KMS-11 (cell line): Measurements from ENCODE around the gene SNAPIN.

ENCODE experiments used
- H2AFZ ChIP-seq: fragments of 200-600 bp; sonication (generic); 2 replicates; pipeline ENCODE4 v1.6.1; 2016; ENCODE audit warnings: antibody characterized with exemption, mixed run types, low read depth
- H3K27ac ChIP-seq: fragments of 200-600 bp; sonication (generic); 2 replicates; pipeline ENCODE4 v1.6.1; 2016; ENCODE audit warnings: mild to moderate bottlenecking, mixed run types
- H3K27me3 ChIP-seq: fragments of 200-600 bp; sonication (generic); 2 replicates; pipeline ENCODE4 v1.6.1; 2017; ENCODE audit warnings: mild to moderate bottlenecking, low read depth, mixed run types, moderate library complexity; ENCODE audit not compliant: insufficient read depth
- H3K36me3 ChIP-seq: fragments of 200-600 bp; sonication (generic); 2 replicates; pipeline ENCODE4 v1.6.1; 2017; ENCODE audit warnings: mild to moderate bottlenecking, mixed run types; ENCODE audit not compliant: insufficient read depth
- H3K4me1 ChIP-seq: fragments of 200-600 bp; sonication (generic); 2 replicates; pipeline ENCODE4 v1.6.1; 2016; ENCODE audit warnings: mild to moderate bottlenecking, low read depth, mixed run types; ENCODE audit not compliant: poor library complexity, severe bottlenecking
- H3K4me2 ChIP-seq: fragments of 200-600 bp; sonication (generic); 2 replicates; pipeline ENCODE4 v1.7.0; 2016; ENCODE audit warnings: mild to moderate bottlenecking, mixed run types
- H3K4me3 ChIP-seq: fragments of 200-600 bp; sonication (generic); IDR thresholded peaks from 2 replicates; pipeline ENCODE4 v1.6.1; 2017; ENCODE audit warnings: low read depth, low read length, mixed read lengths; ENCODE audit not compliant: insufficient read depth
- H3K79me2 ChIP-seq: fragments of 200-600 bp; sonication (generic); 2 replicates; pipeline ENCODE4 v1.6.1; 2016; ENCODE audit warnings: low read depth, mixed run types; ENCODE audit not compliant: insufficient read depth
- H3K9ac ChIP-seq: fragments of 200-600 bp; sonication (generic); 2 replicates; pipeline ENCODE4 v1.6.1; 2016; ENCODE audit warnings: mild to moderate bottlenecking, mixed run types
- H4K20me1 ChIP-seq: fragments of 200-600 bp; sonication (generic); 2 replicates; pipeline ENCODE4 v1.6.1; 2016; ENCODE audit warnings: mild to moderate bottlenecking, mixed run types; ENCODE audit not compliant: insufficient read depth
- CTCF ChIP-seq: fragments of 200-600 bp; sonication (generic); conservative IDR thresholded peaks from 2 replicates; pipeline ENCODE4 v1.6.1; 2017; ENCODE audit warnings: low read depth, mild to moderate bottlenecking, antibody characterized with exemption, low read length, moderate library complexity, mixed read lengths

The SNAPIN gene

DNA sequence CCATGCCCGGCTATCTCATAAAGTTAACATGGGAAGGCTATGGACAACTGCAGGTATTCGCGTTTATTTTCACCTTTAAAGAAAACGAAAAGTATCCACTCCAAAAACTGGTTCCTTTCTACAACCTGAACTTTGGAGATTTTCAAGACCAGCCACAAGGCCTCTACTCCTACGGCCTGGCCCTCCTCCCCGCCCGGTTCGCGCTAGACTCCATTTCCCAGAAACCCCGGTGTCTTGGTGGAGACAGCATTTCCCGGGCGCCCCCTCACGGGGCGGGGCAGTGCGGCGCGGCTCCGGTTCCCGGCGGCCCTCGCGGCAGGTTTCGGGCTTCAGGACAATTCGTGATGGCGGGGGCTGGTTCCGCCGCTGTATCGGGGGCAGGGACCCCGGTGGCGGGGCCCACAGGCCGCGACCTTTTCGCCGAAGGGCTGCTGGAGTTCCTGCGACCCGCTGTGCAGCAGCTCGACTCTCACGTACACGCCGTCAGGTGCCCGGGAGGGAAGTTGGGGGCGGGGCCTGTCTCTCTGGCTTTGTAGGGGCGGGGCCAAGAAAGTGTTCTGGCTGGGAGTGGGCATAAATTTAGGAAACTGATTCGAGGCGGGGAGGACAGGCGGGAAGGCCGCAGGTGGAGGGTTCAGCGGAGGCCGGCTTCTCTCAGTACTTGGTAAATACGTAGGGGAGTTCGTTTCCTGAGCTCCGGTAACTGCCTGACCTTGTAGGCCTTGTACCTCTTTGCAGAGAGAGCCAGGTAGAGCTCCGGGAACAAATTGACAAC, at the start of gene SNAPIN:
Gene SNAPIN, plus strand, starts transcription at position 304 of the 775 bp plus-strand sequence. Its CDS starts 41 bp downstream, at position 345.
- H3K4me2 ChIP-seq, result peak within 1 kb of the TSS; percentile 66
- peak within 1 kb of the TSS; percentile 100 for H3K4me3 ChIP-seq
- peak within 1 kb of the TSS; percentile 73 for H3K9ac ChIP-seq
- peak within 1 kb of the TSS; percentile 97 for H2AFZ ChIP-seq
- no peaks in the 10 kb centered on the region for H3K27me3 ChIP-seq
- no peaks in the 10 kb centered on the region for H4K20me1 ChIP-seq
- H3K27ac ChIP-seq, result peak within 1 kb of the TSS; percentile 49
- peaks cover 15% of the 10 kb centered on the region for H3K4me1 ChIP-seq
- peaks cover 13% of the 10 kb centered on the region for H3K79me2 ChIP-seq
- peak; percentile 64 for TF ChIP-seq CTCF
- H3K36me3 ChIP-seq, result peaks cover 28% of the 10 kb centered on the region; the same call in 1 of the 2 replicates

DNA sequence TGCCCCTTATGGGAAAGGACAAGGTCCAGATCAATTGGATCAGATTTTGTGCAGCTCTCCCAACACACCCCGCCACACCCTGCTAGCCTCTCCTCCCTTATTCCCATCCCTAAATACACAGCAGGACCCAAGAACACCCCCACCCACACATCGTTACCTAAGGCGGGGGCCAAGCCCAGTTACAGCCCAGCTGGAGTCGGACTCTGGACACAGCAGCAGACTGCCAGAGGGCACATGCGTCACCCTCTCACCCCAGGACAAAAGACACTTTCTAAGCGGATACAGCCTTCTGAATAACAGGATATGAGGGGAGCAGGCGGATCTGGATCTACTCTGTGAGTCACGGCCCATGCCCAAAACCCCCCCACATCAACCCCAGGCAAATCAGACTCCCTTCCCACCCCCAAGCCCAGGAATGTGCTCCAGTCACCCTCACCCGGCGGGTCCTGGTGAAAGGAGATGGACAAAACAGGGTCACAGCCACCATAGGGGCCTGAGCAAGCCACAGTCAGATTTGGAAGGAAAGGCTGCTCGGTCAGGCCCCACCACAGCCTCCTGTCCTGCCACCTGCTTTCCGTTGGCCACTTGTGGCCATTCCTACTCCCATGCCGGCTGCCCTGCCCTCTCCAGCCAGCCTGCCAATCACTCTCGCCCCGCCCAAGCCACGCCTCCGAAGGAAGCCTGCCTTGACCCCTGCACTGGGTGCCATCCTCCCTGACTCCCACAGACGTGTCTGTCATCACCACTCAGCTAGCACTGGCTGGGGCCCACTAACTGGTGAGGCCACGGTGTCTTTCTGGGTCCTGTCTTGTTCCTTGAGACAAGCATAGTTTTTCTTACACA, 49.5 kb upstream of the SNAPIN start:
- Histone ChIP-seq H3K36me3 (no peaks in the 10 kb centered on the region), H3K4me2 (no peak overlapping the region), H3K4me3 (no peak overlapping the region), H2AFZ (no peak overlapping the region), H3K9ac (no peak overlapping the region), H3K27ac (no peak overlapping the region), H3K4me1 (no peaks in the 10 kb centered on the region), H3K79me2 (no peaks in the 10 kb centered on the region), H4K20me1 (no peaks in the 10 kb centered on the region), H3K27me3 (0 out of 2 replicates have a peak, but pooled peaks cover 3% of the 10 kb centered on the region)
- TF ChIP-seq CTCF, result no peak

DNA sequence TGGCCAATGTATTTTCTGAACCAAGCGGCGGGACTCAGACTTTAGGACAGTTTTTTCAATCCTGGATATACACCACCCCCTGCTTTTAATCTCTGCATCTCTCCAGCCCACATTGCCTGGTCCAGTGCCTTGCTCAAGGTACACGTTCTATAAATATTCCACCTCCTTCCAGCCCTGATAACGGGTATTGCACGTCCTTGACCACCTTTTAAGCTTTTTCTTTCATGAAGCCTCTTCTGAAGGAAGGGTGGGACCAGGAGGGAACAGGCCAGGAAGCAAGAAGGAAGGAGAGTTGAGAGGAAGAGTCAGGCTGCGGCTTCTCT, 49.0 kb upstream of the SNAPIN start:
- H2AFZ ChIP-seq, result no peak overlapping the region
- H3K4me3 ChIP-seq, result no peak overlapping the region
- no peaks in the 10 kb centered on the region for H3K36me3 ChIP-seq
- H4K20me1 ChIP-seq, result no peaks in the 10 kb centered on the region
- H3K9ac ChIP-seq, result no peak overlapping the region
- H3K27me3 ChIP-seq, result 0 out of 2 replicates have a peak, but pooled peaks cover 3% of the 10 kb centered on the region
- H3K4me1 ChIP-seq, result no peaks in the 10 kb centered on the region
- no peak overlapping the region for H3K4me2 ChIP-seq
- TF ChIP-seq CTCF, result no peak
- no peak overlapping the region for H3K27ac ChIP-seq
- no peaks in the 10 kb centered on the region for H3K79me2 ChIP-seq

DNA sequence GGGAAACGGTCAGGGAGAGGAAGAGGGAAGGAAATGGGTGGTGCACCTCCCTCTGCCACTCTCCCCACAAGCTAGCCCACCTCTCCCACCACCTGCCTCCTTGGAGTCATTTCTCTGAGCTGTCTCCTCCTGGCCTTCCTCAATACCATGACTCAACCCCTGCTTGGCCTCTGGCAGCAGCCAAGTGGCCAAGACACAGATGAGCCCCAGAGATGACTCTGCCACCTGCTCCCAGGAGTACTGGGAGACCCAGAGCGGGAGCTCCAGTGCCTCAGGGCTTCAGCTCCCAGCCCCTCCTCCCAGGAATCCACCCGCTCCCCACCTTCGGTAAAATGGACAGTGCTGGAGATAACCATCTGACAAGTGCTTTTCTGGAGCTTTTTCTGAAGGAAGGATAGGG, 48.2 kb upstream of the SNAPIN start:
- Histone ChIP-seq H3K36me3 (no peaks in the 10 kb centered on the region), H3K4me2 (no peak overlapping the region)
- TF ChIP-seq CTCF, result no peak

More for the DNA sequence above, 48.2 kb upstream of the SNAPIN start:
- Histone ChIP-seq H3K4me1 (no peaks in the 10 kb centered on the region), H3K9ac (no peak overlapping the region), H3K4me3 (no peak overlapping the region), H4K20me1 (no peaks in the 10 kb centered on the region), H3K27me3 (0 out of 2 replicates have a peak, but pooled peaks cover 3% of the 10 kb centered on the region), H3K79me2 (no peaks in the 10 kb centered on the region), H2AFZ (no peak overlapping the region), H3K27ac (no peak overlapping the region)
